NCI-H1930 (cell line): Measurements from ENCODE around the gene CHAF1A.

Experiments used
- DNase-seq, 2 experiments: peaks; one replicate each; lab custom pipeline; 2025; lab: John Stamatoyannopoulos, UW

CHAF1A gene

GRCh38 chr19:4379383-4380253, 22.8 kb upstream of the CHAF1A start:
- DNase-seq: no peak

DNA sequence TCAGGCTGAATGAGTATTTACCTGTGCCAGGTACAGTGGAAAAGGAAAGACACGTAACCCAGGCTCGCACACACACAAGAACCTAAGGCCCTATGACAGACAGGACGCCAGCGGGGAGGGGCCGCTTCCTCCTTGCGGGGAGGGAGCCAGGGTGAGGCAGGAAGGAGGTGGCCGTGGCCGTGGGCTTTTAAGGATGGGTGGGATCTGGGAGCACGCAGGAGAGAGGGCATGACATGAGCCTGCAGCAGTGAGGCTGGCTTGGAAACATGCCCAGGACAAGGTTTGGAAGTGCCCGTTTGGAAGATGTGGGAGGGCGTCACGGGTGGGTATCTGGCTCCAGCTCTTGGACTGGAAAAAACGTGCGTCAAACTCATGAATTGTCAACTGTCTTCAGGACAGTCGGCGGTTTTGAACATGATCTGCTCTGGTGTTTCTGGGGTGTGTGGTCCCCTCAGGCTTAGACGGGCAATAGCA, 22.1 kb upstream of the CHAF1A start:
- no peak for DNase-seq

GRCh38 chr19:4385291-4386040, 17.0 kb upstream of the CHAF1A start:
- DNase-seq: no peak

- no peak for DNase-seq
Observed at GRCh38 chr19:4386041-4386782, 16.2 kb upstream of the CHAF1A start.

DNA sequence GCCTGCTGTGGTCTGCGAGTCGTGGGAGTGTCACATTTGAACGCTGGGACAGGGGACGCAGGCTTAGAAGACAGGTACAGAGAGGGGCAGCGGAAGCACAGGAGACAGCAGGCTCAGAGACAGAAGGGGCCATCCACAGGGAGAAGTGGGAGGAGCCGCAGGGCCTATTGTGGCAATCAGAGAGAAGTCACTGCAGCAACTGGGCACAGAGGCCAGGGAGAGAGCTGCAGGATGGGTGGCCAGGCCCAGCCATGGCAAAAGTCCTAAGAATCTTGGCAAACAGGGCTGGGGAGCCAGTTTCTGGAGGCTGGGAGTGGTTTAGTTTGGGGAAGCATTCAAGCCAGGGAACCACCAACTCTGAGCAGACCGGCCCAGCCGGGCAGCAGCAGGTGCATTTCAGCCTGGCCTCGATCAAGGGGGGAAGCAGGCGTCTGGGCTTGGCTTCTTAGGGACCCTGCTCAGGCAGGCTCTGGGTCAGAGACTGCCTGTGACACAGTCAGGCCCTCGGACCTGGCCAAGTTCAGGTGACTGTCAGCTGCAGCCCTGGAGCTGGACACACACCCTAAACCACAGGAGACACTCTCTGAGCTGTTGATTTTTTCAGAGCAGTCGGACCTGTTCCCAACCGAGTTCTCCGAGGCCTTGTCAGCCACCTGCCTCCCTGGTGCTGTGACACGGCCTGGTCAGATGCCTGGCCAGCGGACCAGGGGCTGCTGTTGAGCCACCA, 13.9 kb upstream of the CHAF1A start:
- no peak for DNase-seq

- DNase-seq: no peak
Observed at GRCh38 chr19:4389064-4389375, 13.4 kb upstream of the CHAF1A start.

- DNase-seq: no peak
Observed at GRCh38 chr19:4389511-4390016, 12.9 kb upstream of the CHAF1A start.

GRCh38 chr19:4390017-4390566, 12.3 kb upstream of the CHAF1A start:
- no peak for DNase-seq

- DNase-seq: no peak
Observed at GRCh38 chr19:4390567-4391305, 11.7 kb upstream of the CHAF1A start.

DNA sequence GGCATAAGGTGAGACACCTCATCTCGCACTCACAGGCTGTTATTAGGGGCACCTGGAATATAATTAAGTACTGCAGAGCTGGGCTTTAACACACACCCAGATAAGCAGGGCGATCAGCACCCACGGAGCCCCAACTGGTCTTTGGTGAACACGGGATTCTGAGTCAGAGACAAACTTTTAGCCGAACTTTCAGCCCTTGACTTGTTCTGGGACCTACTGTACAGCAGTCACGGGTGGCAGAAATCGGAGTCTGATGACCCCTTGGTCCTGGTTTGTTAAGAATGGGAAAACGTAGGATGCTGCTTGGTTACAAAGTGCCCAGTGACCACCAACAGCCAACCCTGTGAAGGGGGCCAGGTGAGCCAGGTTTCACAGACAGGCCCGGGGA, 11.1 kb upstream of the CHAF1A start:
- DNase-seq: no peak

DNA sequence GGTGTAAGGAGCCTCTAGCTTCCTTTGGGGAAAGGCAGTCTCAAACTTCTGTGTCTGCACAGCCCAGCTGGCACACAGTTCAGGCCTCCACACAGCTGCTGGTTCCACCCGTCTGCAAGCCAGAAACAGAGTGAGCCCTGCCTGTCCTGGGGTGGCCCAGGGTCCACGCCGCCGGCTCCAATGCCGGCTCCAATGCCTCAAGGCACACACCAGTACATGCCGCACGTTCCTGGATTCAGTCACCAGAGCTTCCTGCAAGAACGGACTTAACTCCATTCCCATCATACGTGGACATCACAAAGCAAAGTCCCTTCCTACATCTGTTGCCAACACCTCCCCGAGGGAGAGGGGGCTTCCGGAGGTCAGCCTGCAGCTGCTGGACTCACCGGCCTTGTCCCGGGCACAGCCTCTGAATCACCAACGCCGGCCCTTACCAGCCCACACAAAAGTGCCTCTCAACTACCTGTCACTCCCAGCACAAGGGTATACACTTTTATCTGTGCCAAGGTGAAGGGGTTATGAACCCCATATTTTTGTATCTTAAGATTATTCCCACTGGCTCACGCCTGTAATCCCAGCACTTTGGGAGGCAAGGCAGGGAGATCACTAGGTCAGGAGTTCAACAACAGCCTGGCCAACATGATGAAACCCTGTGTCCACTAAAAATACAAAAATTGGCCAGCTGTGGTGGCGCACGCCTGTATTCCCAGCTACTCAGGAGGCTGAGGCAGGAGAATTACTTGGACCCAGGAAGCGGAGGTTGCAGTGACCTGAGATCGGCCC, 10.5 kb upstream of the CHAF1A start:
- DNase-seq: no peak

- no peak for DNase-seq
Observed at GRCh38 chr19:4393947-4394590, 8.4 kb upstream of the CHAF1A start.

- no peak for DNase-seq
Observed at GRCh38 chr19:4396949-4397783, 5.3 kb upstream of the CHAF1A start.

- no peak for DNase-seq
Observed at GRCh38 chr19:4399812-4400134, 2.7 kb upstream of the CHAF1A start.

DNA sequence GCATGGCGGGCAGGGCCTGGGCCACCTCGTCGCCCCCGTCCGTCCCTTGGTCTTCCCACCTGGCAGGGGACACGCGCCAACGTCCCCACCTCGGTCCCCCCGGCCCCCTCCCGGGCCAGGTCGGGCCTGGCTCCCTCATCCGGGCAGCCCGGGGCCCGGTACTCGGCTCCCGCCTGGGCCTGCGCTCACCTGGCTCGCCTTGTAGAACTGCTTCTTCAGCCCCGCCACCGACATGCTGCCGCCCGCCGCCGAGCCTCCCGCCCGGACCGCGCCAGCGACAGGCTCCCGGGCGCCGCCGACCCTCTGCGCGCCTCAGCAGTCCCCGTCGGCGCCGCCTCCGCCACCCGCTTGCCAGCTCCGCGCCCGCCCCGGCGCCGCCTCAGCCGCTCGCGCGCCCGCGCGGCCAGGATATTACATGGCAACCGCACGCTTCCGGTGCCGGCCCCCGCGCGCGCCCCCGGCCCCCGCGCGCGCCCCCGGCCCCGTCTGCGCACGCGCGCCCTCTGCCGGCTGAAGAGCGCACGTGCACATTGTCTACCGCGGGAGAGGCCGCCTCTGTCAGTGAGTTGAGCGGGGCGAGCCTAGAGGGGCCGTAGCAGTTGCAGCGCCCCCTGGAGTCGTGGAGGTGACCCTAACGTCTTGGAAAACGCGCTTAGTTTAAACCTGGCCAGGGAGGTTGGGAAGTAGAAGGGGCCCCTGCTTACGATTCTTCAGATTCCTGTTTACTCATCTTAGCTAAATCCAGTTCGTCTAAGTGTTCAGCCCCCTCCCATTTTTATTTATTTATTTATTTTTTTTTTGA, 2.1 kb upstream of the CHAF1A start, which contains the start of gene SH3GL1:
TSS of gene SH3GL1 (minus strand) at position 413 of the 802 bp plus-strand sequence. CDS start at position 234, 179 bp downstream.
- peak; percentile 72 to 89 for DNase-seq

- DNase-seq: no peak
Observed at GRCh38 chr19:4401769-4402170, 670 bp upstream of the CHAF1A start.

GRCh38 chr19:4403005-4403761, 743 bp downstream of the CHAF1A start:
- DNase-seq: no peak
